Esophagus squamous epithelium (tissue), 5 donors: ENCODE results near the gene HELT. TPM values are rescaled to one million over a fixed set of nuclear protein-coding genes. Genes with fewer than 3 reads are reported as not detected.

Experiments
- DNase-seq: peaks from one replicate; lab custom pipeline; 2025; lab: John Stamatoyannopoulos, UW
- H3K27ac ChIP-seq, 4 donors: fragments of 200-600 bp; sonication (generic); one replicate each; pipeline ENCODE4 v1.5.1; 2016 to 2019; ENCODE audit warnings: mild to moderate bottlenecking in 1 of 4
- H3K27me3 ChIP-seq, 4 donors: fragments of 200-600 bp; sonication (generic); 1 replicate in 3 of 4; 2 replicates in 1 of 4; pipeline versions ENCODE4 v1.5.1 to v1.6.0; 2017 to 2021; ENCODE audit warnings: antibody characterized with exemption in 1 of 4
- H3K36me3 ChIP-seq, 3 donors: fragments of 200-600 bp; sonication (generic); one replicate each; pipeline ENCODE4 v1.5.1; 2016 to 2019
- H3K4me1 ChIP-seq, 3 donors: fragments of 200-600 bp; sonication (generic); one replicate each; pipeline ENCODE4 v1.5.1; 2017 to 2019
- H3K4me3 ChIP-seq, 4 donors: fragments of 200-600 bp; sonication (generic); 1 replicate in 3 of 4; 2 replicates in 1 of 4; pipeline ENCODE4 v1.5.1; 2016 to 2019; ENCODE audit warnings: mild to moderate bottlenecking in 2 of 4, moderate library complexity in 1 of 4
- H3K9me3 ChIP-seq, 3 donors: fragments of 200-600 bp; sonication (generic); one replicate each; pipeline ENCODE4 v1.5.1; 2016 to 2019
- CTCF ChIP-seq, 6 experiments: fragments of 450-650 bp in 4 of 6; fragments of 200-600 bp in 2 of 6; sonication (generic) in 2 of 6; IDR thresholded peaks; one replicate each; pipeline ENCODE4 v1.5.1; 2016 to 2019; ENCODE audit warnings: antibody characterized with exemption in 6 of 6, mild to moderate bottlenecking in 4 of 6, moderate library complexity in 4 of 6
- POLR2A ChIP-seq, 4 donors: fragments of 450-650 bp; IDR thresholded peaks; one replicate each; pipeline ENCODE4 v1.6.1; 2017; ENCODE audit warnings: antibody characterized with exemption in 4 of 4, mild to moderate bottlenecking in 4 of 4, moderate library complexity in 3 of 4
- WGBS, 2 donors: methylation state at CpG; one replicate each; pipeline ENCODE4 v1.1.5; 2018; 5-methylcytosine and 5-hydroxymethylcytosine counted together
- intact Hi-C: fragments of 100-400 bp; cut with DNase I; formaldehyde crosslinking; loops from one replicate; pipeline ENCODE4 v1.15.0; 2022
- total RNA-seq, 4 donors: library from RNA; depleted of rRNA; stranded (reverse); fragments of >200 nt; gene quantifications; one replicate each; pipeline ENCODE4 v1.1.0, GENCODE V29; 2016
- donor health status: DM: yes; HTN: yes; CAD: no.

HELT gene
- total RNA-seq, 4 donors from 2014 or later, result not detected

GRCh38 chr4:185018834-185019455 is 655 bp downstream of the HELT start:
- peaks cover 19 to 57% (median 31%) of the 10 kb centered on the region in 3 donors for H3K4me1 ChIP-seq
- no peak for DNase-seq
- H3K27me3 ChIP-seq, result peaks cover 21 to 100% (median 33%) of the 10 kb centered on the region in 4 donors
- WGBS, 2 donors, result 0% methylated on average over 2 of the region's 41 CpGs; no CpG with 5 or more reads in 1 of the 2 donors
- intact Hi-C loops, result no loop called here
- TF ChIP-seq CTCF (IDR thresholded peaks at IDR 0.05) (no peak), POLR2A (IDR thresholded peaks at IDR 0.05) (no peak)
- H3K9me3 ChIP-seq, result no peaks in the 10 kb centered on the region
- peak overlapping the region in 1 of 4 donors; percentile 25 for H3K4me3 ChIP-seq
- H3K27ac ChIP-seq, result no peak overlapping the region
- no peaks in the 10 kb centered on the region for H3K36me3 ChIP-seq

- Histone ChIP-seq H3K36me3 (no peaks in the 10 kb centered on the region), H3K4me3 (peak overlapping the region in 3 of 4 donors; percentile 22 to 28 (median 25)), H3K4me1 (peaks cover 19 to 57% (median 31%) of the 10 kb centered on the region in 3 donors), H3K27me3 (peaks cover 21 to 100% (median 33%) of the 10 kb centered on the region in 4 donors), H3K27ac (no peak overlapping the region), H3K9me3 (no peaks in the 10 kb centered on the region)
- TF ChIP-seq POLR2A (IDR thresholded peaks at IDR 0.05) (no peak), CTCF (IDR thresholded peaks at IDR 0.05) (no peak)
- 0 to 7% methylated on average over 1 to 16 of the region's 57 CpGs for WGBS, 2 donors
- no peak for DNase-seq
- intact Hi-C loops, result no loop called here
These were observed 1.4 kb downstream of the HELT start for GRCh38 chr4:185019456-185020292.

GRCh38 chr4:185020293-185020808 is 2.1 kb downstream of the HELT start:
- WGBS, 2 donors, result 0% methylated on average over 11 of the region's 48 CpGs; no CpG with 5 or more reads in 1 of the 2 donors
- Histone ChIP-seq H3K4me1 (peaks cover 19 to 57% (median 31%) of the 10 kb centered on the region in 3 donors), H3K27me3 (peaks cover 21 to 100% (median 31%) of the 10 kb centered on the region in 4 donors), H3K27ac (no peak overlapping the region), H3K4me3 (peak overlapping the region in 3 of 4 donors; percentile 22 to 28 (median 25)), H3K36me3 (no peaks in the 10 kb centered on the region), H3K9me3 (no peaks in the 10 kb centered on the region)
- intact Hi-C loops, result no loop called here
- no peak for DNase-seq
- TF ChIP-seq POLR2A (IDR thresholded peaks at IDR 0.05), result no peak
- no peak for TF ChIP-seq CTCF (IDR thresholded peaks at IDR 0.05)

GRCh38 chr4:185020863-185021761 is 2.8 kb downstream of the HELT start:
- Histone ChIP-seq H3K27ac (no peak overlapping the region), H3K9me3 (no peaks in the 10 kb centered on the region), H3K4me1 (peaks cover 19 to 53% (median 31%) of the 10 kb centered on the region in 3 donors), H3K36me3 (no peaks in the 10 kb centered on the region), H3K4me3 (peak overlapping the region in 1 of 4 donors; percentile 21), H3K27me3 (peaks cover 21 to 100% (median 28%) of the 10 kb centered on the region in 4 donors)
- DNase-seq, result no peak
- TF ChIP-seq CTCF (IDR thresholded peaks at IDR 0.05) (no peak), POLR2A (IDR thresholded peaks at IDR 0.05) (no peak)
- intact Hi-C loops, result no loop called here
- 6 to 7% methylated on average over 17 to 34 of the region's 55 CpGs for WGBS, 2 donors
